GM18498 (cell line): ENCODE results near the gene BMPR1B.
"Not testable (repeated sequence)": the region's sequence is repeated elsewhere in the genome, so short reads cannot be mapped to it uniquely, and the experiment has no call there.

Experiments
- ATAC-seq: cut with Tn5 transposase; IDR thresholded peaks from one replicate; pipeline ENCODE4 v1.9.1; 2021; ENCODE audit warnings: mild to moderate bottlenecking, moderate library complexity; ENCODE audit not compliant: unreplicated experiment

BMPR1B gene

GRCh38 chr4:94831607-94832006 lies 73.9 kb downstream of the BMPR1B start:
- no peak for ATAC-seq

GRCh38 chr4:94832329-94832728 lies 74.6 kb downstream of the BMPR1B start:
- ATAC-seq, result not testable (repeated sequence)

GRCh38 chr4:94833394-94833793 lies 75.6 kb downstream of the BMPR1B start:
- no peak for ATAC-seq

- no peak for ATAC-seq
Measured at GRCh38 chr4:94834501-94834900, 76.7 kb downstream of the BMPR1B start.

GRCh38 chr4:94841166-94841863 lies 83.6 kb downstream of the BMPR1B start:
- not testable (repeated sequence) for ATAC-seq

GRCh38 chr4:94841864-94842221 lies 84.1 kb downstream of the BMPR1B start:
- no peak for ATAC-seq

GRCh38 chr4:94843216-94843615 lies 85.5 kb downstream of the BMPR1B start:
- no peak for ATAC-seq

- no peak for ATAC-seq
Measured at GRCh38 chr4:94848326-94848725, 90.6 kb downstream of the BMPR1B start.

GRCh38 chr4:94849901-94850300 lies 92.1 kb downstream of the BMPR1B start:
- no peak for ATAC-seq

GRCh38 chr4:94852616-94853015 lies 94.9 kb downstream of the BMPR1B start:
- no peak for ATAC-seq

GRCh38 chr4:94856030-94856429 lies 98.3 kb downstream of the BMPR1B start:
- ATAC-seq, result no peak

- ATAC-seq, result no peak
Measured at GRCh38 chr4:94870146-94870545, 112.4 kb downstream of the BMPR1B start.

GRCh38 chr4:94871644-94872305 lies 114.0 kb downstream of the BMPR1B start:
- ATAC-seq, result no peak

- no peak for ATAC-seq
Measured at GRCh38 chr4:94877973-94878372, 120.2 kb downstream of the BMPR1B start.

GRCh38 chr4:94880956-94881355 lies 123.2 kb downstream of the BMPR1B start:
- no peak for ATAC-seq

- ATAC-seq, result no peak
Measured at GRCh38 chr4:94882756-94883155, 125.0 kb downstream of the BMPR1B start.

- no peak for ATAC-seq
Measured at GRCh38 chr4:94887027-94887426, 129.3 kb downstream of the BMPR1B start.

GRCh38 chr4:94889523-94889922 lies 131.8 kb downstream of the BMPR1B start:
- ATAC-seq, result no peak

GRCh38 chr4:94889946-94890345 lies 132.2 kb downstream of the BMPR1B start:
- ATAC-seq, result no peak

GRCh38 chr4:94890579-94890978 lies 132.8 kb downstream of the BMPR1B start:
- no peak for ATAC-seq

GRCh38 chr4:94892051-94892450 lies 134.3 kb downstream of the BMPR1B start:
- ATAC-seq, result no peak

- no peak for ATAC-seq
Measured at GRCh38 chr4:94895081-94895480, 137.3 kb downstream of the BMPR1B start.

- no peak for ATAC-seq
Measured at GRCh38 chr4:94897023-94897422, 139.3 kb downstream of the BMPR1B start.
